GM10248 (cell line): ENCODE measurements around the gene BTNL9.

Source experiments
- CTCF ChIA-PET: fragments of 300-600 bp; sonication (Branson Sonifier 250); formaldehyde crosslinking; extraction: SDS; loops from one replicate; lab custom pipeline; 2021; ENCODE audit warnings: antibody characterized with exemption; lab: Yijun Ruan, JAX
- POLR2A ChIA-PET: fragments of 350-650 bp; sonication (Branson Sonifier 250); formaldehyde crosslinking; extraction: SDS; loops from one replicate; lab custom pipeline; 2020; ENCODE audit warnings: antibody characterized with exemption; lab: Yijun Ruan, JAX
- DNase-seq: peaks from one replicate; pipeline ENCODE4 v3.0.0; 2012; ENCODE audit errors: extremely low spot score
- TF ChIP-seq, protein P1 (sequence below): IDR thresholded peaks from 2 replicates; pipeline ENCODE4 v1.5.1; 2012; ENCODE audit warnings: mild to moderate bottlenecking, low read depth; ENCODE audit errors: extremely low read depth, missing control alignments, control extremely low read depth

BTNL9 gene

DNA sequence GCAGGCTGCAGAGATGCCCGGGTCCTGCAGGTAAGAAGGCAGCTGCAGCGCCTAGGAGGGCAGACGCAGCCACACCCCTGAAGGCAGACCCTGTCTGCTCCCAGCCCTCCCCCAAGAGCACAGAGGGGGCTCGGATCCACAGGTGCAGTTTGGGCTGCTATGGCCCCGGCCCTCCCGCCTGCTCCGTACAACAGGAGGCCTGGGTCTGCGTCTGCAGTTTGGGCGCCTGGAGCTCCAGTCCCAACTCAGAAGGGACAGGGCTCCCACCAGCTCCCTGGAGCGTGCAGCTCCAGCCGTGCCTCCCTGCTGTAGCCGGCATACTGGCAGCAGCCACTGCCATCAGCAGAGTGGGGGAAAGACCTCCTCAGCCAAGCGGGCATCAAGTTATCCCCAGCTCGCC lies 30.5 kb downstream of the BTNL9 start:
- DNase-seq, result no peak
- CTCF ChIA-PET, result no interaction called here

GRCh38 chr5:181071257-181071656 lies 31.2 kb downstream of the BTNL9 start:
- CTCF ChIA-PET, result no interaction called here
- TF ChIP-seq, protein P1, sequence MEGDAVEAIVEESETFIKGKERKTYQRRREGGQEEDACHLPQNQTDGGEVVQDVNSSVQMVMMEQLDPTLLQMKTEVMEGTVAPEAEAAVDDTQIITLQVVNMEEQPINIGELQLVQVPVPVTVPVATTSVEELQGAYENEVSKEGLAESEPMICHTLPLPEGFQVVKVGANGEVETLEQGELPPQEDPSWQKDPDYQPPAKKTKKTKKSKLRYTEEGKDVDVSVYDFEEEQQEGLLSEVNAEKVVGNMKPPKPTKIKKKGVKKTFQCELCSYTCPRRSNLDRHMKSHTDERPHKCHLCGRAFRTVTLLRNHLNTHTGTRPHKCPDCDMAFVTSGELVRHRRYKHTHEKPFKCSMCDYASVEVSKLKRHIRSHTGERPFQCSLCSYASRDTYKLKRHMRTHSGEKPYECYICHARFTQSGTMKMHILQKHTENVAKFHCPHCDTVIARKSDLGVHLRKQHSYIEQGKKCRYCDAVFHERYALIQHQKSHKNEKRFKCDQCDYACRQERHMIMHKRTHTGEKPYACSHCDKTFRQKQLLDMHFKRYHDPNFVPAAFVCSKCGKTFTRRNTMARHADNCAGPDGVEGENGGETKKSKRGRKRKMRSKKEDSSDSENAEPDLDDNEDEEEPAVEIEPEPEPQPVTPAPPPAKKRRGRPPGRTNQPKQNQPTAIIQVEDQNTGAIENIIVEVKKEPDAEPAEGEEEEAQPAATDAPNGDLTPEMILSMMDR, result no peak
- no peak for DNase-seq
- POLR2A ChIA-PET, result no interaction called here

More for the DNA sequence above, 30.5 kb downstream of the BTNL9 start:
- TF ChIP-seq, protein P1, result no peak
- POLR2A ChIA-PET, result no interaction called here

DNA sequence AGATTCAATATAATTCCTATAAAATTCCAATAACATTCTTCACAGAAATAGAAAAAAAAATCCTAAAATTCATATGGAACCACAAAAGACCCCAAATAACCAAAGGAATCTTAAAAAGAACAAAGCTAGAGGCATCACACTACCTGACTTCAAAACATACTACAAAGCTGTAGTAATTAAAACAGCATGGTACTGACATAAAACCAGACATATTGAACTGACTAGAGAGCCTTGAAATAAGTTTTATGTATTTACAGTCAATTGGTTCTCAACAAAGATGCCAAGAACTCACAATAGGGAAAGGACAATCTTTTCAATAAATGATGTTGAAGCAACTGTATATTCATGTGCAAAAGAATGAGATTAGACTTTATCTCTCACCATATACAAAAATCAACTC lies 36.9 kb downstream of the BTNL9 start:
- ChIA-PET POLR2A (no interaction called here), CTCF (no interaction called here)
- TF ChIP-seq, protein P1, result no peak
- DNase-seq, result no peak

DNA sequence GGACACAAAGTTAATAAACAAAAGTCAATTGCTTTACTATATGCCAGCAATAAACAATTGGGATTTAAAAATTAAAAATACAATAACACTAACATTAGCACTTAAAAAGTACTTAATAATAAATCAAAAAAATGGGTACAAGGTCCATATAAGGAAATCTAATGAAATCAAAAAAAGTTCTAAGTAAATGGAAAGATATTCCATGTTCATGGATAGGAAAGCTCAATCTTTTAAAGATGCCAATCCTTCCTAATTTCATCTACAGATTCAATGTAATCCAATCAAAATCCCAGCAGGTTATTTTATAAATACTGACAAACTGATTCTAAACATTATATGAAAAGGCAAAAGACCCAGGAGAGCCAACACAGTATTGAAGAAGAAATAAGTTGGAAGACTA lies 41.9 kb downstream of the BTNL9 start:
- ChIA-PET CTCF (interaction anchor here (1.2 kb wide), 1 partner anchor 18 kb away, joined by 3 read pairs; no protein-coding TSS in a partner anchor), POLR2A (no interaction called here)
- no peak for DNase-seq
- TF ChIP-seq, protein P1, result no peak

GRCh38 chr5:181084621-181085195 lies 44.6 kb downstream of the BTNL9 start:
- TF ChIP-seq, protein P1, result no peak
- ChIA-PET CTCF (interaction anchor here (1.7 kb wide), 1 partner anchor 15 kb away, joined by 3 read pairs; no protein-coding TSS in a partner anchor), POLR2A (no interaction called here)
- DNase-seq, result no peak

- CTCF ChIA-PET, result no interaction called here
- POLR2A ChIA-PET, result no interaction called here
- TF ChIP-seq, protein P1, result no peak
- DNase-seq, result no peak
Measured at GRCh38 chr5:181086026-181086883, 46.2 kb downstream of the BTNL9 start.
